SK-N-SH (cell line): ENCODE results near the gene C11orf42. TPM values are rescaled to one million over a fixed set of nuclear protein-coding genes. Genes with fewer than 3 reads are reported as not detected.

ENCODE experiments used
- CTCF ChIA-PET: fragments of 300-600, 350-600 bp; formaldehyde crosslinking; extraction: SDS; loops from one replicate; lab custom pipeline; 2021; lab: Yijun Ruan, JAX
- POLR2A ChIA-PET: fragments of 350-600 bp; sonication (Branson Sonifier 250); formaldehyde crosslinking; extraction: SDS; loops from one replicate; lab custom pipeline; 2020; ENCODE audit warnings: antibody characterized with exemption, inconsistent platforms; lab: Yijun Ruan, JAX
- DNase-seq: peaks from one replicate; pipeline ENCODE4 v3.0.0; 2012
- H2AFZ ChIP-seq: fragments of 200-600 bp; sonication (generic); 2 replicates; pipeline ENCODE4 v1.8.1; 2016; ENCODE audit warnings: antibody characterized with exemption, mild to moderate bottlenecking, low read depth
- H3F3A ChIP-seq: fragments of 200-600 bp; sonication (generic); replicated peaks from 2 replicates; pipeline ENCODE3; 2016; ENCODE audit warnings: antibody characterized with exemption, mild to moderate bottlenecking; ENCODE audit not compliant: insufficient read depth
- H3K27ac ChIP-seq, 2 experiments: fragments of 200-500 bp in 1 of 2; fragments of 200-600 bp in 1 of 2; sonication (Bioruptor generic) in 1 of 2; sonication (generic), shearing (Covaris generic) in 1 of 2; 2 replicates each; pipeline versions ENCODE4 v1.5.1 to v1.6.1; 2014 to 2016; ENCODE audit warnings: low read depth in 2 of 2, inconsistent platforms in 1 of 2, low read length in 1 of 2, mild to moderate bottlenecking in 1 of 2, mixed read lengths in 1 of 2
- H3K27me3 ChIP-seq: fragments of 200-600 bp; sonication (generic), shearing (Covaris generic); 2 replicates; pipeline ENCODE4 v1.6.1; 2016; ENCODE audit warnings: mixed run types; ENCODE audit not compliant: insufficient read depth
- H3K36me3 ChIP-seq, 2 experiments: fragments of 200-500 bp in 1 of 2; fragments of 200-600 bp in 1 of 2; sonication (Bioruptor generic) in 1 of 2; sonication (generic) in 1 of 2; replicated peaks in 1 of 2; 2 replicates each; pipeline versions ENCODE3 to v1.5.1; 2014 to 2016; ENCODE audit warnings: low read length in 1 of 2, mild to moderate bottlenecking in 1 of 2; ENCODE audit not compliant: insufficient read depth in 2 of 2, control insufficient read depth in 1 of 2
- H3K4me1 ChIP-seq, 2 experiments: fragments of 200-500 bp in 1 of 2; fragments of 200-600 bp in 1 of 2; sonication (Bioruptor generic) in 1 of 2; sonication (generic), shearing (Covaris generic) in 1 of 2; 2 replicates each; pipeline versions ENCODE4 v1.5.1 to v1.6.1; 2014 to 2016; ENCODE audit warnings: low read depth in 1 of 2, low read length in 1 of 2, mixed run types in 1 of 2; ENCODE audit not compliant: insufficient read depth in 2 of 2, control insufficient read depth in 1 of 2
- H3K4me2 ChIP-seq: fragments of 200-600 bp; sonication (generic), shearing (Covaris generic); 2 replicates; pipeline ENCODE4 v1.6.1; 2017; ENCODE audit warnings: mixed run types
- H3K4me3 ChIP-seq, 2 experiments: fragments of 200-500 bp in 1 of 2; fragments of 200-600 bp in 1 of 2; sonication (Bioruptor generic) in 1 of 2; sonication (generic), shearing (Covaris generic) in 1 of 2; 2 replicates each; pipeline versions ENCODE4 v1.5.1 to v1.8.1; 2014 to 2016; ENCODE audit warnings: low read depth in 2 of 2, inconsistent platforms in 1 of 2, low read length in 1 of 2, mild to moderate bottlenecking in 1 of 2, mixed read lengths in 1 of 2, moderate library complexity in 1 of 2
- H3K79me2 ChIP-seq: fragments of 200-600 bp; sonication (generic); 2 replicates; pipeline ENCODE4 v1.8.1; 2017; ENCODE audit warnings: mild to moderate bottlenecking; ENCODE audit not compliant: insufficient read depth
- H3K9ac ChIP-seq: fragments of 200-600 bp; sonication (generic); 2 replicates; pipeline ENCODE4 v1.6.1; 2017; ENCODE audit warnings: mixed run types
- H3K9me2 ChIP-seq: fragments of 200-600 bp; sonication (generic); 2 replicates; pipeline ENCODE4 v1.6.1; 2017; ENCODE audit warnings: mixed run types
- H3K9me3 ChIP-seq: fragments of 200-600 bp; sonication (generic); 2 replicates; pipeline ENCODE4 v1.6.1; 2017; ENCODE audit warnings: mixed run types, mild to moderate bottlenecking, moderate library complexity
- H4K20me1 ChIP-seq: fragments of 200-600 bp; sonication (generic); 2 replicates; pipeline ENCODE4 v1.6.1; 2017; ENCODE audit warnings: mild to moderate bottlenecking, mixed run types; ENCODE audit not compliant: insufficient read depth
- CTCF ChIP-seq: fragments of 200-600 bp; sonication (generic); IDR thresholded peaks from 2 replicates; pipeline ENCODE4 v1.6.1; 2017; ENCODE audit warnings: antibody characterized with exemption, mild to moderate bottlenecking, moderate library complexity
- ELF1 ChIP-seq: IDR thresholded peaks from 2 replicates; pipeline ENCODE4 v1.4.0; 2012
- EP300 ChIP-seq, 2 experiments: IDR thresholded peaks; 2 replicates each; pipeline versions ENCODE4 v1.4.0 to v1.6.1; 2012; ENCODE audit warnings: borderline replicate concordance in 1 of 2, low read depth in 1 of 2, low read length in 1 of 2
- EZH2phosphoT487 ChIP-seq: fragments of 200-600 bp; sonication (generic); IDR thresholded peaks from 2 replicates; pipeline ENCODE4 v1.6.1; 2017; ENCODE audit warnings: low read depth, mixed run types, mild to moderate bottlenecking, antibody characterized with exemption, moderate library complexity, borderline replicate concordance
- FOSL2 ChIP-seq: IDR thresholded peaks from 2 replicates; pipeline ENCODE4 v1.4.0; 2012; ENCODE audit warnings: low read depth, mild to moderate bottlenecking, moderate library complexity, borderline replicate concordance
- FOXJ3 ChIP-seq: sonication (generic); formaldehyde crosslinking; IDR thresholded peaks from 2 replicates; pipeline ENCODE4 v1.5.1; 2020; ENCODE audit warnings: mild to moderate bottlenecking, missing genetic modification reagents
- FOXM1 ChIP-seq: IDR thresholded peaks from 2 replicates; pipeline ENCODE4 v1.4.0; 2012; ENCODE audit warnings: low read depth, mild to moderate bottlenecking
- GATA2 ChIP-seq: sonication (generic); formaldehyde crosslinking; IDR thresholded peaks from 2 replicates; pipeline ENCODE4 v1.5.0; 2020; ENCODE audit warnings: mild to moderate bottlenecking, missing genetic modification reagents
- IRF3 ChIP-seq: fragments of 150-350 bp; IDR thresholded peaks from 2 replicates; pipeline ENCODE4 v1.6.1; 2016; ENCODE audit warnings: mild to moderate bottlenecking, low read depth, low read length
- JUND ChIP-seq: IDR thresholded peaks from 2 replicates; pipeline ENCODE4 v1.4.0; 2012
- NFIC ChIP-seq: IDR thresholded peaks from 2 replicates; pipeline ENCODE4 v1.4.0; 2012; ENCODE audit warnings: borderline replicate concordance
- NRF1 ChIP-seq: IDR thresholded peaks from 2 replicates; pipeline ENCODE4 v1.6.1; 2012; ENCODE audit warnings: low read depth, mild to moderate bottlenecking, low read length
- PBX3 ChIP-seq: IDR thresholded peaks from 2 replicates; pipeline ENCODE4; 2012
- RAD21 ChIP-seq: IDR thresholded peaks from 2 replicates; pipeline ENCODE4 v1.6.1; 2012; ENCODE audit warnings: mild to moderate bottlenecking, low read length
- REST ChIP-seq: IDR thresholded peaks from 2 replicates; pipeline ENCODE4 v1.6.1; 2012; ENCODE audit warnings: mild to moderate bottlenecking, low read depth, low read length, moderate library complexity
- RFX5 ChIP-seq: IDR thresholded peaks from 2 replicates; pipeline ENCODE4 v1.6.1; 2012; ENCODE audit warnings: mild to moderate bottlenecking, improper control_type of control experiment, low read length
- RXRA ChIP-seq: IDR thresholded peaks from 2 replicates; pipeline ENCODE4 v1.4.0; 2012; ENCODE audit warnings: low read depth, mild to moderate bottlenecking, borderline replicate concordance
- SMC3 ChIP-seq: IDR thresholded peaks from 2 replicates; pipeline ENCODE4 v1.6.1; 2012; ENCODE audit warnings: low read depth, low read length, improper control_type of control experiment
- TAF1 ChIP-seq: IDR thresholded peaks from 2 replicates; pipeline ENCODE4 v1.6.1; 2012; ENCODE audit warnings: low read depth, mild to moderate bottlenecking, low read length, moderate library complexity, borderline replicate concordance
- TCF12 ChIP-seq: IDR thresholded peaks from 2 replicates; pipeline ENCODE4 v1.4.0; 2012
- TEAD4 ChIP-seq: IDR thresholded peaks from 2 replicates; pipeline ENCODE4 v1.4.0; 2012; ENCODE audit warnings: mild to moderate bottlenecking, borderline replicate concordance; ENCODE audit not compliant: insufficient read depth
- YY1 ChIP-seq: IDR thresholded peaks from 2 replicates; pipeline ENCODE4 v1.4.0; 2012; ENCODE audit warnings: low read depth, mild to moderate bottlenecking
- ZBTB33 ChIP-seq: IDR thresholded peaks from 2 replicates; pipeline ENCODE4 v1.4.0; 2012; ENCODE audit warnings: low read depth, borderline replicate concordance
- polyA plus RNA-seq, 3 experiments: library from polyadenylated mRNA; depleted of rRNA; stranded (reverse); fragments of >200 nt; gene quantifications; 2 replicates each; pipeline ENCODE4 v1.2.3, GENCODE V29; 2012

Gene C11orf42
- polyA plus RNA-seq, 1 of the 3 experiments (the other 2 are of a cell fraction) = not detected

GRCh38 chr11:6229911-6230310 lies 24.6 kb downstream of the C11orf42 start (continued):
- no peak for TF ChIP-seq ZBTB33
- no peak for TF ChIP-seq TCF12
- no peak for TF ChIP-seq SMC3
- no peak for TF ChIP-seq FOXJ3 (CRISPR knock-in tag)
- TF ChIP-seq TAF1 = no peak
- no peak for TF ChIP-seq NRF1
- no peak for TF ChIP-seq TEAD4
- no peak for TF ChIP-seq FOXM1
- TF ChIP-seq JUND = no peak
- no peak for TF ChIP-seq RFX5
- no peak for TF ChIP-seq EZH2phosphoT487
- TF ChIP-seq GATA2 (CRISPR knock-in tag) = no peak
- TF ChIP-seq FOSL2 = no peak

GRCh38 chr11:6232899-6233298 lies 27.5 kb downstream of the C11orf42 start:
- no peak for DNase-seq
- no peak for TF ChIP-seq GATA2 (CRISPR knock-in tag)
- TF ChIP-seq EP300 (IDR thresholded peaks at IDR 0.05; ENCODE audit: borderline replicate concordance in 1 of 2, low read depth in 1 of 2, low read length in 1 of 2) = no peak
- no peak for TF ChIP-seq NRF1
- no peak for TF ChIP-seq RFX5
- no peak for TF ChIP-seq REST
- no peak for TF ChIP-seq RAD21
- TF ChIP-seq NFIC = no peak
- no peak for TF ChIP-seq ELF1
- no peak for TF ChIP-seq RXRA
- no peak for TF ChIP-seq EZH2phosphoT487
- TF ChIP-seq FOSL2 = no peak
- TF ChIP-seq TCF12 = no peak
- TF ChIP-seq PBX3 = no peak
- TF ChIP-seq CTCF = no peak
- no peak for TF ChIP-seq SMC3
- TF ChIP-seq TAF1 = no peak
- no peak for TF ChIP-seq IRF3
- no peak for TF ChIP-seq YY1
- TF ChIP-seq, all 33 proteins: peak for 0
- ChIA-PET POLR2A (no interaction called here), CTCF (no interaction called here)
- peak overlapping the region; percentile 84 for H3K4me2 ChIP-seq
- H4K20me1 ChIP-seq = peaks cover 19% of the 10 kb centered on the region; the same call in 1 of the 2 replicates
- no peak overlapping the region for H3K4me3 ChIP-seq
- H3K27ac ChIP-seq = no peak overlapping the region
- peaks cover 54% of the 10 kb centered on the region for H3K79me2 ChIP-seq
- peaks cover 0 to 8% of the 10 kb centered on the region in 2 experiments; a peak in 1 of 4 replicates for H3K4me1 ChIP-seq
- no peak overlapping the region for H3K9ac ChIP-seq
- no peaks in the 10 kb centered on the region for H3K36me3 ChIP-seq
- H3K27me3 ChIP-seq = 0 out of 2 replicates have a peak, but pooled peaks cover under 1% of the 10 kb centered on the region
- no peaks in the 10 kb centered on the region for H3K9me3 ChIP-seq
- peaks cover 5% of the 10 kb centered on the region for H3F3A ChIP-seq
- no peaks in the 10 kb centered on the region for H3K9me2 ChIP-seq
- no peak overlapping the region for H2AFZ ChIP-seq
